HepG2 (cell line): ENCODE measurements around the gene HNRNPAB. TPM values are rescaled to one million over a fixed set of nuclear protein-coding genes. Genes with fewer than 3 reads are reported as not detected.

Experiments
- ATAC-seq: fragments of 200-7000 bp; cut with Tn5 transposase; 3 replicates; pipeline ENCODE4 v1.9.1; 2020; ENCODE audit warnings: mild to moderate bottlenecking, moderate library complexity
- BruUV-seq: library from RNA; stranded (reverse); fragments of 400-500 nt; replicated peaks from 2 replicates; lab custom pipeline; 2021; lab: Mats Ljungman, UMichigan
- CTCF ChIA-PET: fragments of 300-600 bp; formaldehyde crosslinking; extraction: SDS; loops from one replicate; lab custom pipeline; 2021; ENCODE audit warnings: low total read pairs, inconsistent platforms, low intra/inter-chr PET ratio; lab: Yijun Ruan, JAX
- POLR2A ChIA-PET: fragments of 350-600 bp; sonication (Branson Sonifier 250); formaldehyde crosslinking; loops from one replicate; lab custom pipeline; 2020; ENCODE audit warnings: antibody characterized with exemption, inconsistent platforms; lab: Yijun Ruan, JAX
- DNase-seq: peaks from one replicate; pipeline ENCODE4 v3.0.0-alpha.2; 2015; ENCODE audit warnings: low spot score
- FAIRE-seq: peaks from 3 replicates; lab custom pipeline; 2011; peaks lifted over from hg19 to GRCh38; lab: Jason Lieb, UNC
- H2AFZ ChIP-seq: one replicate; pipeline ENCODE4 v1.6.1; 2011; ENCODE audit warnings: low read length, inconsistent platforms
- H3K27ac ChIP-seq: fragments of 300-600 bp; 3 replicates; pipeline ENCODE4 v1.8.0; 2011; ENCODE audit warnings: mixed run types, mild to moderate bottlenecking, mixed read lengths, low read length, inconsistent platforms; ENCODE audit not compliant: insufficient read depth; ENCODE audit errors: extremely low read length
- H3K27me3 ChIP-seq, 2 experiments: fragments of 200-600 bp in 1 of 2; 2 replicates in 1 of 2; 3 replicates in 1 of 2; pipeline versions ENCODE4 v1.6.0 to v1.8.0; 2011; ENCODE audit warnings: low read length in 2 of 2, mild to moderate bottlenecking in 2 of 2, moderate library complexity in 2 of 2, inconsistent platforms in 1 of 2; ENCODE audit not compliant: insufficient read depth in 2 of 2, control insufficient read depth in 1 of 2
- H3K36me3 ChIP-seq, 2 experiments: fragments of 200-600 bp in 1 of 2; replicated peaks in 1 of 2; 2 replicates in 1 of 2; 3 replicates in 1 of 2; pipeline versions ENCODE4 v1.5.1 to v1.8.0; 2011; ENCODE audit warnings: low read length in 2 of 2, inconsistent platforms in 1 of 2; ENCODE audit not compliant: insufficient read depth in 2 of 2, control insufficient read depth in 1 of 2
- H3K4me1 ChIP-seq: 2 replicates; pipeline ENCODE4 v1.5.1; 2012; ENCODE audit warnings: low read length, inconsistent platforms; ENCODE audit not compliant: insufficient read depth
- H3K4me2 ChIP-seq: 2 replicates; pipeline ENCODE4 v1.6.0; 2011; ENCODE audit warnings: low read depth, low read length, inconsistent platforms
- H3K4me3 ChIP-seq, 3 experiments: fragments of 200-600 bp in 1 of 3; sonication (generic), shearing (Covaris generic) in 1 of 3; replicated peaks in 1 of 3; 2 replicates each; pipeline ENCODE4 v1.5.1; 2011 to 2016; ENCODE audit warnings: low read length in 3 of 3, inconsistent platforms in 2 of 3, low read depth in 2 of 3, mild to moderate bottlenecking in 2 of 3, control low read depth in 1 of 3, mixed read lengths in 1 of 3; ENCODE audit not compliant: insufficient read depth in 1 of 3
- H3K79me2 ChIP-seq: one replicate; pipeline ENCODE4 v1.6.1; 2011; ENCODE audit warnings: low read length, inconsistent platforms; ENCODE audit not compliant: insufficient read depth
- H3K9ac ChIP-seq: 2 replicates; pipeline ENCODE4 v1.6.0; 2011; ENCODE audit warnings: mild to moderate bottlenecking, low read depth, low read length, inconsistent platforms; ENCODE audit not compliant: insufficient read depth
- H3K9me3 ChIP-seq: 2 replicates; pipeline ENCODE4 v1.5.1; 2012; ENCODE audit warnings: mild to moderate bottlenecking, low read length
- H4K20me1 ChIP-seq: 2 replicates; pipeline ENCODE4 v1.6.0; 2011; ENCODE audit warnings: inconsistent platforms, mild to moderate bottlenecking, low read length, moderate library complexity; ENCODE audit not compliant: insufficient read depth
- CHCHD3 ChIP-seq: sonication (generic); formaldehyde crosslinking; IDR thresholded peaks from 2 replicates; pipeline ENCODE4 v1.8.0; 2022; ENCODE audit warnings: mild to moderate bottlenecking, missing genetic modification reagents, moderate library complexity
- HMGA1 ChIP-seq: sonication (generic); formaldehyde crosslinking; conservative IDR thresholded peaks from 2 replicates; pipeline ENCODE4 v1.4.0; 2020; ENCODE audit warnings: missing genetic modification reagents
- MEIS1 ChIP-seq: sonication (generic); formaldehyde crosslinking; IDR thresholded peaks from 2 replicates; pipeline ENCODE4 v1.9.0; 2021; ENCODE audit warnings: mild to moderate bottlenecking, missing genetic modification reagents, moderate library complexity, borderline replicate concordance
- RXRB ChIP-seq: IDR thresholded peaks from 2 replicates; pipeline ENCODE4 v1.6.1; 2016; ENCODE audit warnings: borderline replicate concordance, missing genetic modification reagents, missing compliant biosample characterization
- SP1 ChIP-seq, 2 experiments: fragments of 450-650 bp in 1 of 2; sonication (generic) in 1 of 2; formaldehyde crosslinking in 1 of 2; IDR thresholded peaks; 2 replicates each; pipeline versions ENCODE4 v1.4.0 to v1.6.1; 2016 to 2020; ENCODE audit warnings: missing genetic modification reagents in 1 of 2
- ZNF160 ChIP-seq: sonication (generic); formaldehyde crosslinking; IDR thresholded peaks from 2 replicates; pipeline ENCODE4 v1.8.0; 2022; ENCODE audit warnings: mild to moderate bottlenecking, inconsistent platforms, missing genetic modification reagents
- ZNF335 ChIP-seq: sonication (generic); formaldehyde crosslinking; IDR thresholded peaks from 2 replicates; pipeline ENCODE4 v1.4.0; 2020; ENCODE audit warnings: missing genetic modification reagents
- ZNF564 ChIP-seq: sonication (generic); formaldehyde crosslinking; IDR thresholded peaks from 2 replicates; pipeline ENCODE4 v1.8.1; 2023; ENCODE audit warnings: mild to moderate bottlenecking, missing genetic modification reagents
- ZNF570 ChIP-seq: sonication (generic); formaldehyde crosslinking; IDR thresholded peaks from 2 replicates; pipeline ENCODE4 v1.4.0; 2020; ENCODE audit warnings: mild to moderate bottlenecking, missing genetic modification reagents, borderline replicate concordance
- ZNF577 ChIP-seq: sonication (generic); formaldehyde crosslinking; IDR thresholded peaks from 2 replicates; pipeline ENCODE4 v1.4.0; 2020; ENCODE audit warnings: mild to moderate bottlenecking, low read depth, missing genetic modification reagents, borderline replicate concordance
- WGBS: methylation state at CpG from one replicate; pipeline ENCODE4 v1.1.6; 2017; ENCODE audit warnings: low lambda C conversion rate; 5-methylcytosine and 5-hydroxymethylcytosine counted together
- in situ Hi-C: cut with HindIII; loops from 2 replicates; pipeline ENCODE4 v1.10.0; 2017; ENCODE audit warnings: low pct_unique_long_range_greater_than_20kb; ENCODE audit not compliant: extremely low pct_ligation_motif_present
- intact Hi-C: fragments of 100-400 bp; cut with micrococcal nuclease; formaldehyde crosslinking; loops from one replicate; pipeline ENCODE4 v1.10.0; 2022; ENCODE audit not compliant: unreplicated experiment
- polyA plus RNA-seq, 8 experiments: library from polyadenylated mRNA; depleted of rRNA in 3 of 8; stranded (reverse) in 7 of 8; unstranded in 1 of 8; fragments of >200 nt; fragmentation: Illumina TruSeq in 4 of 8; extraction: Trizol in 4 of 8; gene quantifications; 2 replicates each; pipeline versions ENCODE4 v1.2.1 to v1.2.3, GENCODE V29; 2011 to 2016; ENCODE audit warnings: low read depth in 4 of 8, missing spikeins in 1 of 8, mixed read lengths in 1 of 8; ENCODE audit not compliant: insufficient read depth in 1 of 8
- total RNA-seq, 5 experiments: library from RNA; depleted of rRNA; stranded (reverse); fragments of >200 nt; fragmentation: Illumina TruSeq; extraction: Trizol; gene quantifications; 2 replicates each; pipeline ENCODE4 v1.2.3, GENCODE V29; 2016; ENCODE audit warnings: low read depth in 1 of 5
- TF ChIP-seq, protein P1 (sequence below): IDR thresholded peaks from 2 replicates; pipeline ENCODE4 v1.6.1; 2016; ENCODE audit warnings: mild to moderate bottlenecking, missing biosample characterization, missing genetic modification reagents
- TF ChIP-seq, protein P2 (sequence below): sonication (generic); formaldehyde crosslinking; IDR thresholded peaks from 2 replicates; pipeline ENCODE4 v1.4.0; 2020; ENCODE audit warnings: missing genetic modification reagents

HNRNPAB gene
- total and polyA plus RNA-seq, 2 of the 13 experiments (the other 11 are each of a cell fraction or from before 2014, with no cell fraction given), result 62.6 to 111 TPM

DNA sequence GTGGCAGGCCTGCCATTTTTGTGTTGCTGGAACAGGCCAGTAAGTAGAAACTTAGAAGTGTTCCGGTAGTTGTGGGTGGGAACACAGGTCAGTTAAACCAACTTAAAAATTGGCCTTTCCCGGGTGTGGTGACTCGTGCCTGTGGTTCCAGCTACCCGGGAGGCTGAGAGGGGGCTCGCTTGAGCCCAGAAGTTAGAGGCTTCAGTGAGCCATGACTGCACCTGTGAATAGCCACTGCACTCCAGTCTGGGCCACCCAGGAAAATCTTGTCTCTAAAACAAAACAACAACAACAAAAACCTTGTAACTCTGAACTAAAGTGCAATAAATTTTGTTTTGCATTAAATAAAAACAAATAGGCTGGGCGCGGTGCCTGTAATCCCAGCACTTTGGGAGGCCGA is 49.3 kb upstream of the HNRNPAB start (continued):
- no peak for TF ChIP-seq SP1 (IDR thresholded peaks at IDR 0.05)
- TF ChIP-seq SP1 (CRISPR knock-in tag; IDR thresholded peaks at IDR 0.05), result no peak
- no peak for TF ChIP-seq ZNF564 (CRISPR knock-in tag)
- TF ChIP-seq ZNF577 (CRISPR knock-in tag), result no peak

DNA sequence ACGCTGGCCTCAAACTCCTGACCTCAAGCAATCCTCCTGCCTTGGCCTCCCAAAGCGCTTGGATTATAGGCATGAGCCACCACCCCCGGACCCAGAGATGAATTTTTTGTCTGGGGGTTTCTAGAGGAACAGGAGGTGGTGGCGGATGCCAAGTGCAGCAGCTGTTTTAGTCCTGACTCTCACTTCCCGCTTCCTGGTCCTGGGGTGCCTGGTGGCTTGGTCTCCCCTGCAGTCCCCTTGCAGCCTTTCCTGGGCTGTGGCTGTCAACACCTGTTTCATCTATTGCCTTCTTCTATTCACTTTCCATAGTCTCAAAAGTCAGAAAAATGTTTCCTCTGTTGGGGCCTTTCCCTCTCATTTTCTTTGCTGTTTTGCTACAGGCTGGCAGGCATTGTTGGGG is 44.2 kb upstream of the HNRNPAB start:
- intact Hi-C loops, result loop anchor here (5.0 kb wide), 1 partner anchor 183 kb away; no protein-coding TSS in a partner anchor

More for the DNA sequence above, 44.2 kb upstream of the HNRNPAB start:
- Histone ChIP-seq H3K9ac (no peak overlapping the region), H4K20me1 (no peaks in the 10 kb centered on the region), H3K4me2 (no peak overlapping the region), H3K36me3 (no peaks in the 10 kb centered on the region), H3K79me2 (no peaks in the 10 kb centered on the region), H3K4me3 (no peak overlapping the region), H3K27me3 (peaks cover 0 to 18% of the 10 kb centered on the region in 2 experiments; a peak in 3 of 5 replicates), H3K4me1 (peaks cover 17% of the 10 kb centered on the region), H3K27ac (no peak overlapping the region), H3K9me3 (no peaks in the 10 kb centered on the region), H2AFZ (no peak overlapping the region)
- no peak for ATAC-seq
- in situ Hi-C loops, result no loop called here
- CTCF ChIA-PET, result interaction anchor here (1.2 kb wide), 1 partner anchor 84 kb away, joined by 3 read pairs; no protein-coding TSS in a partner anchor
- WGBS, result 42% methylated on average over 4 of the region's 5 CpGs
- no peak for TF ChIP-seq ZNF160 (CRISPR knock-in tag)
- TF ChIP-seq MEIS1 (CRISPR knock-in tag), result no peak
- TF ChIP-seq ZNF335 (CRISPR knock-in tag), result no peak
- TF ChIP-seq HMGA1 (CRISPR knock-in tag), result no peak
- TF ChIP-seq, protein P1, sequence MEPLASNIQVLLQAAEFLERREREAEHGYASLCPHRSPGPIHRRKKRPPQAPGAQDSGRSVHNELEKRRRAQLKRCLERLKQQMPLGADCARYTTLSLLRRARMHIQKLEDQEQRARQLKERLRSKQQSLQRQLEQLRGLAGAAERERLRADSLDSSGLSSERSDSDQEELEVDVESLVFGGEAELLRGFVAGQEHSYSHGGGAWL (CRISPR knock-in tag), result no peak
- TF ChIP-seq, protein P2, sequence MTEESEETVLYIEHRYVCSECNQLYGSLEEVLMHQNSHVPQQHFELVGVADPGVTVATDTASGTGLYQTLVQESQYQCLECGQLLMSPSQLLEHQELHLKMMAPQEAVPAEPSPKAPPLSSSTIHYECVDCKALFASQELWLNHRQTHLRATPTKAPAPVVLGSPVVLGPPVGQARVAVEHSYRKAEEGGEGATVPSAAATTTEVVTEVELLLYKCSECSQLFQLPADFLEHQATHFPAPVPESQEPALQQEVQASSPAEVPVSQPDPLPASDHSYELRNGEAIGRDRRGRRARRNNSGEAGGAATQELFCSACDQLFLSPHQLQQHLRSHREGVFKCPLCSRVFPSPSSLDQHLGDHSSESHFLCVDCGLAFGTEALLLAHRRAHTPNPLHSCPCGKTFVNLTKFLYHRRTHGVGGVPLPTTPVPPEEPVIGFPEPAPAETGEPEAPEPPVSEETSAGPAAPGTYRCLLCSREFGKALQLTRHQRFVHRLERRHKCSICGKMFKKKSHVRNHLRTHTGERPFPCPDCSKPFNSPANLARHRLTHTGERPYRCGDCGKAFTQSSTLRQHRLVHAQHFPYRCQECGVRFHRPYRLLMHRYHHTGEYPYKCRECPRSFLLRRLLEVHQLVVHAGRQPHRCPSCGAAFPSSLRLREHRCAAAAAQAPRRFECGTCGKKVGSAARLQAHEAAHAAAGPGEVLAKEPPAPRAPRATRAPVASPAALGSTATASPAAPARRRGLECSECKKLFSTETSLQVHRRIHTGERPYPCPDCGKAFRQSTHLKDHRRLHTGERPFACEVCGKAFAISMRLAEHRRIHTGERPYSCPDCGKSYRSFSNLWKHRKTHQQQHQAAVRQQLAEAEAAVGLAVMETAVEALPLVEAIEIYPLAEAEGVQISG (CRISPR knock-in tag), result no peak
- no peak for TF ChIP-seq RXRB (CRISPR knock-in tag)
- TF ChIP-seq ZNF570 (CRISPR knock-in tag), result no peak
- no peak for TF ChIP-seq CHCHD3 (CRISPR knock-in tag)
- DNase-seq, result no peak
- BruUV-seq, result no TSS peak
- no peak for FAIRE-seq
- POLR2A ChIA-PET, result no interaction called here
